Measurements from ENCODE around the gene CYFIP1.

Gene CYFIP1

DNA sequence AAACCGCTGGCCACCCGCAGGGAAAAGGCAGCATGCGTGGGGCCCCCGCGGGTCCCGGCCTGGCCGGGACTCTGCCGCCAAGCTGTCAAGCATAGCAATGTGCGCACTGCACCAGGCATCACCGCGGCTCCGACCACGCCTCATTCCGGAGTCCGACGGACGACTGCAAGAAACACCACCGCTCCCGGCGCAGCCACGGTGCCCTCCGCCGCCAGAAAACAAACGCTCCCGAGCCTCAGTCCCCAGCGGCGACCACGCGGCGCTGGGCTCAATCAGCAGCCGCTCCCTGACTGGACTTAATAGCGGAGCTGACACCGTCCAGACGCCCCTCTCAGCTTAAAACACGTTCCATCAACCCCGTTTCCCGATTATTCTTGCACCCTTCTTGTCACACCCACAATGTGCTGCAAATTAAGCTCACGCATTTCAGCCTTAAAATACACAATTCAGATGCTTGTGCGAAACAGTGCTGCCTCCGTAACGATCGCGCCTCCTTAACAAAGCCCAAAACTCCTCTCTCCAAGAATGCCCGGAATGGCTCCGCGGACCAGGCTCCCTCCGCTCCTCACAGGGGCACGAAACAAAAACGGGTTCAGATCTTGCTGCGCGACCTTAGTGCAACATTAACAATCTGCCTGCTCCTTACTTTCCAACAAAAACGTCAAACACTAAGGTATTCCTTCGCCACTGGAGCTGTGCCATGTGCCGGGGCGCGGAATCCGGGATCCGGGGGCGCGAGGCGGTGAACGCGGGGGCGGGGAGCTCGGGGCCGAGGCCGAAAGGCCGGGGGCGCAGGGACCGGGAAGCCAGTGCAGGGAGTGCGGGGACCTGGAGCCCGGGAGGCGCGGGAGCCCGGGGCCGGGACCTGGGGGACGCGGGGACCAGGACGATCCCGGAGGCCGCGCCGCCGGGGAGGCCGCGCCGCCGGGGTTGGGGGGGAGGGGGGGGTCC is 655 bp downstream of the CYFIP1 start (continued):
- TF ChIP-seq ZNF16 (tag by site-specific recombination; IDR thresholded peaks at IDR 0.05; ENCODE audit: low read depth) (no peak), ZIC2 (tag by site-specific recombination; IDR thresholded peaks at IDR 0.05) (peak; percentile 89), ZNF221 (tag by site-specific recombination; IDR thresholded peaks at IDR 0.05; ENCODE audit: borderline replicate concordance) (no peak), ZSCAN30 (tag by site-specific recombination; IDR thresholded peaks at IDR 0.05) (no peak), ZNF600 (tag by site-specific recombination; IDR thresholded peaks at IDR 0.05) (peak; percentile 59), ZNF133 (tag by site-specific recombination; IDR thresholded peaks at IDR 0.05) (no peak), ZNF501 (tag by site-specific recombination; IDR thresholded peaks at IDR 0.05) (no peak), ZNF837 (tag by site-specific recombination; IDR thresholded peaks at IDR 0.05) (no peak), ZNF302 (tag by site-specific recombination; IDR thresholded peaks at IDR 0.05; ENCODE audit: low read depth) (no peak), ZBTB20 (tag by site-specific recombination; IDR thresholded peaks at IDR 0.05) (peak; percentile 93), EGR2 (tag by site-specific recombination; IDR thresholded peaks at IDR 0.05; ENCODE audit: low read depth) (peak; percentile 71), ZFHX2 (tag by site-specific recombination; conservative IDR thresholded peaks at IDR 0.05) (peak; percentile 75), GLIS1 (tag by site-specific recombination; IDR thresholded peaks at IDR 0.05) (peak; percentile 32; the same call in 1 of the 2 replicates), BCL11A (tag by site-specific recombination; IDR thresholded peaks at IDR 0.05; ENCODE audit: low read depth) (no peak), KLF9 (tag by site-specific recombination; IDR thresholded peaks at IDR 0.05; ENCODE audit: low read depth) (peak; percentile 63), REPIN1 (tag by site-specific recombination; IDR thresholded peaks at IDR 0.05; ENCODE audit: low read depth) (no peak), ZNF335 (tag by site-specific recombination; conservative IDR thresholded peaks at IDR 0.05) (peak; percentile 81), ZNF24 (tag by site-specific recombination; IDR thresholded peaks at IDR 0.05) (no peak)
- TF ChIP-seq, protein P1, sequence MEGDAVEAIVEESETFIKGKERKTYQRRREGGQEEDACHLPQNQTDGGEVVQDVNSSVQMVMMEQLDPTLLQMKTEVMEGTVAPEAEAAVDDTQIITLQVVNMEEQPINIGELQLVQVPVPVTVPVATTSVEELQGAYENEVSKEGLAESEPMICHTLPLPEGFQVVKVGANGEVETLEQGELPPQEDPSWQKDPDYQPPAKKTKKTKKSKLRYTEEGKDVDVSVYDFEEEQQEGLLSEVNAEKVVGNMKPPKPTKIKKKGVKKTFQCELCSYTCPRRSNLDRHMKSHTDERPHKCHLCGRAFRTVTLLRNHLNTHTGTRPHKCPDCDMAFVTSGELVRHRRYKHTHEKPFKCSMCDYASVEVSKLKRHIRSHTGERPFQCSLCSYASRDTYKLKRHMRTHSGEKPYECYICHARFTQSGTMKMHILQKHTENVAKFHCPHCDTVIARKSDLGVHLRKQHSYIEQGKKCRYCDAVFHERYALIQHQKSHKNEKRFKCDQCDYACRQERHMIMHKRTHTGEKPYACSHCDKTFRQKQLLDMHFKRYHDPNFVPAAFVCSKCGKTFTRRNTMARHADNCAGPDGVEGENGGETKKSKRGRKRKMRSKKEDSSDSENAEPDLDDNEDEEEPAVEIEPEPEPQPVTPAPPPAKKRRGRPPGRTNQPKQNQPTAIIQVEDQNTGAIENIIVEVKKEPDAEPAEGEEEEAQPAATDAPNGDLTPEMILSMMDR (tag by site-specific recombination; IDR thresholded peaks at IDR 0.05): peak; percentile 28; the same call in 1 of the 2 replicates
- TF ChIP-seq, protein P2, sequence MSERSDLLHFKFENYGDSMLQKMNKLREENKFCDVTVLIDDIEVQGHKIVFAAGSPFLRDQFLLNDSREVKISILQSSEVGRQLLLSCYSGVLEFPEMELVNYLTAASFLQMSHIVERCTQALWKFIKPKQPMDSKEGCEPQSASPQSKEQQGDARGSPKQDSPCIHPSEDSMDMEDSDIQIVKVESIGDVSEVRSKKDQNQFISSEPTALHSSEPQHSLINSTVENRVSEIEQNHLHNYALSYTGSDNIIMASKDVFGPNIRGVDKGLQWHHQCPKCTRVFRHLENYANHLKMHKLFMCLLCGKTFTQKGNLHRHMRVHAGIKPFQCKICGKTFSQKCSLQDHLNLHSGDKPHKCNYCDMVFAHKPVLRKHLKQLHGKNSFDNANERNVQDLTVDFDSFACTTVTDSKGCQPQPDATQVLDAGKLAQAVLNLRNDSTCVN (tag by site-specific recombination; optimal IDR thresholded peaks at IDR 0.05): peak; percentile 69
- TF ChIP-seq, protein P3, sequence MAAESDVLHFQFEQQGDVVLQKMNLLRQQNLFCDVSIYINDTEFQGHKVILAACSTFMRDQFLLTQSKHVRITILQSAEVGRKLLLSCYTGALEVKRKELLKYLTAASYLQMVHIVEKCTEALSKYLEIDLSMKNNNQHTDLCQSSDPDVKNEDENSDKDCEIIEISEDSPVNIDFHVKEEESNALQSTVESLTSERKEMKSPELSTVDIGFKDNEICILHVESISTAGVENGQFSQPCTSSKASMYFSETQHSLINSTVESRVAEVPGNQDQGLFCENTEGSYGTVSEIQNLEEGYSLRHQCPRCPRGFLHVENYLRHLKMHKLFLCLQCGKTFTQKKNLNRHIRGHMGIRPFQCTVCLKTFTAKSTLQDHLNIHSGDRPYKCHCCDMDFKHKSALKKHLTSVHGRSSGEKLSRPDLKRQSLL (tag by site-specific recombination; IDR thresholded peaks at IDR 0.05): no peak

DNA sequence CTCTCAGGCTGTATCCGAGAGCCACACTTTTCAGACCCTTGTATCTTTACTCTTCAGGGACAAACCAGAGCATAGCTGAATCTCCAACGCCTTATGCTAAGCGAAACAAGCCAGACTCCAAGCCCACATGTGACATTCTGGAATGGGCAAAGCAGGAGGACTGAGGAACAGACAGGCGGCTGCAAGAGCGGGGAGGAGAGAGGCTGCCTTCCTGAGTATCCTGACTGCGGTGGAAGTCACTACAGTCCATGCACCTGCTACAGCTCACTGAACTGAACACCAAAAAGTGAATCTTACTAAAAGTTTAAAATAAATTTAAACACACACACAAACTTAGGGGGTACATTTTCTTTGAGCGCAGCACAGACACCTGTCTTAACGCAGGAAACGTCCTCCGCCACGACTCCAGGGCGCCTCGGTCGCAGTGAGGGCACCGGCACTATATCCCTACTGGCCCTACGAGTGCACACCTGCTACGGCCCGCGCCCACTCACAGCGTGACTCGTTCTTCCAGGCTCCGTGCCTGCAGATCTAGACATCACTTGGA is 1.4 kb downstream of the CYFIP1 start:
- peak overlapping the region; percentile 82 for H3K4me3 ChIP-seq (ENCODE audit: low read depth, low read length)
- H3K9me3 ChIP-seq (ENCODE audit: control insufficient read depth, insufficient read depth, low read depth, low read length): no peaks in the 10 kb centered on the region
- ChIA-PET POLR2A (interaction anchor here (1.6 kb wide), 1 partner anchor 61 kb away, joined by 5 read pairs; the partner anchor contains the start of gene TUBGCP5), CTCF (interaction anchor here (0.9 kb wide), 1 partner anchor 57 kb away, joined by 5 read pairs; no protein-coding TSS in a partner anchor)
- no peaks in the 10 kb centered on the region for H3K36me3 ChIP-seq (ENCODE audit: control insufficient read depth in 2 of 2, insufficient read depth in 1 of 2, low read length in 2 of 2)
- no peaks in the 10 kb centered on the region for H3K4me1 ChIP-seq (ENCODE audit: control insufficient read depth, insufficient read depth, low read length)
- no peak overlapping the region for H3K27ac ChIP-seq (ENCODE audit: extremely low read depth, low read depth, low read length)
- TF ChIP-seq, protein P4, sequence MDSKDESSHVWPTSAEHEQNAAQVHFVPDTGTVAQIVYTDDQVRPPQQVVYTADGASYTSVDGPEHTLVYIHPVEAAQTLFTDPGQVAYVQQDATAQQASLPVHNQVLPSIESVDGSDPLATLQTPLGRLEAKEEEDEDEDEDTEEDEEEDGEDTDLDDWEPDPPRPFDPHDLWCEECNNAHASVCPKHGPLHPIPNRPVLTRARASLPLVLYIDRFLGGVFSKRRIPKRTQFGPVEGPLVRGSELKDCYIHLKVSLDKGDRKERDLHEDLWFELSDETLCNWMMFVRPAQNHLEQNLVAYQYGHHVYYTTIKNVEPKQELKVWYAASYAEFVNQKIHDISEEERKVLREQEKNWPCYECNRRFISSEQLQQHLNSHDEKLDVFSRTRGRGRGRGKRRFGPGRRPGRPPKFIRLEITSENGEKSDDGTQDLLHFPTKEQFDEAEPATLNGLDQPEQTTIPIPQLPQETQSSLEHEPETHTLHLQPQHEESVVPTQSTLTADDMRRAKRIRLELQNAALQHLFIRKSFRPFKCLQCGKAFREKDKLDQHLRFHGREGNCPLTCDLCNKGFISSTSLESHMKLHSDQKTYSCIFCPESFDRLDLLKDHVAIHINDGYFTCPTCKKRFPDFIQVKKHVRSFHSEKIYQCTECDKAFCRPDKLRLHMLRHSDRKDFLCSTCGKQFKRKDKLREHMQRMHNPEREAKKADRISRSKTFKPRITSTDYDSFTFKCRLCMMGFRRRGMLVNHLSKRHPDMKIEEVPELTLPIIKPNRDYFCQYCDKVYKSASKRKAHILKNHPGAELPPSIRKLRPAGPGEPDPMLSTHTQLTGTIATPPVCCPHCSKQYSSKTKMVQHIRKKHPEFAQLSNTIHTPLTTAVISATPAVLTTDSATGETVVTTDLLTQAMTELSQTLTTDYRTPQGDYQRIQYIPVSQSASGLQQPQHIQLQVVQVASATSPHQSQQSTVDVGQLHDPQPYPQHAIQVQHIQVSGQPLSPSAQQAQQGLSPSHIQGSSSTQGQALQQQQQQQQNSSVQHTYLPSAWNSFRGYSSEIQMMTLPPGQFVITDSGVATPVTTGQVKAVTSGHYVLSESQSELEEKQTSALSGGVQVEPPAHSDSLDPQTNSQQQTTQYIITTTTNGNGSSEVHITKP (tag by site-specific recombination; IDR thresholded peaks at IDR 0.05): peak; percentile 12; the same call in 1 of the 2 replicates
- TF ChIP-seq, protein P5, sequence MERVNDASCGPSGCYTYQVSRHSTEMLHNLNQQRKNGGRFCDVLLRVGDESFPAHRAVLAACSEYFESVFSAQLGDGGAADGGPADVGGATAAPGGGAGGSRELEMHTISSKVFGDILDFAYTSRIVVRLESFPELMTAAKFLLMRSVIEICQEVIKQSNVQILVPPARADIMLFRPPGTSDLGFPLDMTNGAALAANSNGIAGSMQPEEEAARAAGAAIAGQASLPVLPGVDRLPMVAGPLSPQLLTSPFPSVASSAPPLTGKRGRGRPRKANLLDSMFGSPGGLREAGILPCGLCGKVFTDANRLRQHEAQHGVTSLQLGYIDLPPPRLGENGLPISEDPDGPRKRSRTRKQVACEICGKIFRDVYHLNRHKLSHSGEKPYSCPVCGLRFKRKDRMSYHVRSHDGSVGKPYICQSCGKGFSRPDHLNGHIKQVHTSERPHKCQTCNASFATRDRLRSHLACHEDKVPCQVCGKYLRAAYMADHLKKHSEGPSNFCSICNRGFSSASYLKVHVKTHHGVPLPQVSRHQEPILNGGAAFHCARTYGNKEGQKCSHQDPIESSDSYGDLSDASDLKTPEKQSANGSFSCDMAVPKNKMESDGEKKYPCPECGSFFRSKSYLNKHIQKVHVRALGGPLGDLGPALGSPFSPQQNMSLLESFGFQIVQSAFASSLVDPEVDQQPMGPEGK (tag by site-specific recombination; IDR thresholded peaks at IDR 0.05): 0 out of 2 replicates have a peak, but pooled peaks have one; percentile 13
- 0 out of 2 replicates have a peak, but pooled peaks have one; percentile 38 for TF ChIP-seq EGR2 (tag by site-specific recombination; IDR thresholded peaks at IDR 0.05; ENCODE audit: low read depth)

Data from HEK293 (cell line).